AG04450 (cell line): Measurements from ENCODE around the gene APOLD1. TPM values are rescaled to one million over a fixed set of nuclear protein-coding genes. Genes with fewer than 3 reads are reported as not detected.

Experiments
- CTCF ChIA-PET: fragments of 300-600, 350-600 bp; formaldehyde crosslinking; extraction: SDS; loops from one replicate; lab custom pipeline; 2022; ENCODE audit warnings: antibody characterized with exemption, inconsistent platforms; lab: Charles Lee
- POLR2A ChIA-PET: fragments of 350-600 bp; formaldehyde crosslinking; extraction: SDS; loops from one replicate; lab custom pipeline; 2021; ENCODE audit warnings: antibody characterized with exemption, inconsistent platforms; lab: Yijun Ruan, JAX
- DNase-seq: peaks from one replicate; pipeline ENCODE4 v3.0.0-alpha.2; 2011; ENCODE audit warnings: low read depth, low spot score
- H3K27ac ChIP-seq: one replicate; pipeline ENCODE4 v1.5.1; 2012; ENCODE audit warnings: low read depth, low read length, control low read depth
- H3K27me3 ChIP-seq: one replicate; pipeline ENCODE4 v1.6.0; 2012; ENCODE audit warnings: low read length; ENCODE audit not compliant: control insufficient read depth, insufficient read depth
- H3K4me3 ChIP-seq: 2 replicates; pipeline ENCODE4 v1.5.1; 2011; ENCODE audit warnings: mild to moderate bottlenecking, low read depth, low read length, control low read depth
- H3K9me3 ChIP-seq: 2 replicates; pipeline ENCODE4 v1.5.1; 2012; ENCODE audit warnings: low read length; ENCODE audit not compliant: control insufficient read depth, insufficient read depth
- CTCF ChIP-seq: IDR thresholded peaks from 2 replicates; pipeline ENCODE4 v1.5.1; 2011; ENCODE audit warnings: low read depth, low read length, control low read depth, inconsistent platforms
- polyA plus RNA-seq: library from polyadenylated mRNA; depleted of rRNA; stranded (reverse); fragments of >200 nt; gene quantifications from 2 replicates; pipeline ENCODE4 v1.2.3, GENCODE V29; 2011

The APOLD1 gene
- polyA plus RNA-seq, 1 experiment = 2.6 TPM

GRCh38 chr12:12774791-12775190, 10.7 kb upstream of the APOLD1 start:
- H3K27ac ChIP-seq = no peak overlapping the region
- no peak for TF ChIP-seq CTCF
- H3K9me3 ChIP-seq = no peaks in the 10 kb centered on the region; the same call in 1 of the 2 replicates
- POLR2A ChIA-PET = no interaction called here
- no peaks in the 10 kb centered on the region for H3K27me3 ChIP-seq
- no peak for DNase-seq
- H3K4me3 ChIP-seq = no peak overlapping the region
- CTCF ChIA-PET = interaction anchor here (2.4 kb wide), 1 partner anchor 38 kb away, joined by 8 read pairs; no protein-coding TSS in a partner anchor

GRCh38 chr12:12776261-12776660, 9.2 kb upstream of the APOLD1 start:
- Histone ChIP-seq H3K27me3 (no peaks in the 10 kb centered on the region), H3K27ac (no peak overlapping the region), H3K4me3 (no peak overlapping the region), H3K9me3 (no peaks in the 10 kb centered on the region)
- DNase-seq = no peak
- POLR2A ChIA-PET = no interaction called here
- CTCF ChIA-PET = interaction anchor here (2.4 kb wide), 1 partner anchor 39 kb away, joined by 8 read pairs; no protein-coding TSS in a partner anchor
- TF ChIP-seq CTCF = no peak

- ChIA-PET CTCF (no interaction called here), POLR2A (no interaction called here)
- DNase-seq = no peak
- Histone ChIP-seq H3K9me3 (no peaks in the 10 kb centered on the region), H3K4me3 (no peak overlapping the region), H3K27me3 (no peaks in the 10 kb centered on the region), H3K27ac (no peak overlapping the region)
- TF ChIP-seq CTCF = no peak
These were observed 8.4 kb upstream of the APOLD1 start for GRCh38 chr12:12777092-12777491.

GRCh38 chr12:12779007-12779406, 6.5 kb upstream of the APOLD1 start:
- DNase-seq = no peak
- Histone ChIP-seq H3K4me3 (no peak overlapping the region), H3K9me3 (no peaks in the 10 kb centered on the region), H3K27ac (no peak overlapping the region), H3K27me3 (no peaks in the 10 kb centered on the region)
- CTCF ChIA-PET = interaction anchor here (0.7 to 2.3 kb wide), 7 partner anchors 10 to 477 kb away, joined by 3 to 12 read pairs (median 3); no protein-coding TSS in a partner anchor
- TF ChIP-seq CTCF = no peak
- POLR2A ChIA-PET = interaction anchor here (0.8 to 1.0 kb wide), 2 partner anchors 8 to 9 kb away, joined by 3 to 5 read pairs; no protein-coding TSS in a partner anchor

GRCh38 chr12:12779529-12779928, 5.9 kb upstream of the APOLD1 start:
- Histone ChIP-seq H3K4me3 (no peak overlapping the region), H3K9me3 (no peaks in the 10 kb centered on the region), H3K27me3 (no peaks in the 10 kb centered on the region), H3K27ac (no peak overlapping the region)
- POLR2A ChIA-PET = interaction anchor here (1.0 kb wide), 1 partner anchor 9 kb away, joined by 3 read pairs; no protein-coding TSS in a partner anchor
- no peak for TF ChIP-seq CTCF
- CTCF ChIA-PET = interaction anchor here (0.8 to 2.3 kb wide), 6 partner anchors 10 to 477 kb away, joined by 3 to 12 read pairs (median 4); no protein-coding TSS in a partner anchor
- DNase-seq = peak; percentile 88
